SK-N-SH treated with all-trans-retinoic acid at 6 μM for 48 hours (cell line): ENCODE results near the gene FBXL13.
A peak's percentile ranks its signal among the peaks of the same experiment; 100 is the strongest.

Experiments
- ATAC-seq: fragments of 200-7000 bp; cut with Tn5 transposase; 3 replicates; pipeline ENCODE4 v1.9.1; 2020; ENCODE audit warnings: mild to moderate bottlenecking, moderate library complexity
- ARNTL ChIP-seq: fragments of 450-650 bp; formaldehyde crosslinking; IDR thresholded peaks from 2 replicates; pipeline ENCODE4 v1.5.0; 2020; ENCODE audit warnings: low read depth, mild to moderate bottlenecking, moderate library complexity, borderline replicate concordance
- BACH2 ChIP-seq: fragments of 250-450 bp; sonication (Bioruptor Pico); IDR thresholded peaks from 2 replicates; pipeline ENCODE4 v1.9.0; 2021; ENCODE audit warnings: mild to moderate bottlenecking, borderline replicate concordance
- CREB5 ChIP-seq: fragments of 250-450 bp; sonication (Bioruptor Pico); IDR thresholded peaks from 2 replicates; pipeline ENCODE4 v1.5.1; 2020; ENCODE audit warnings: low read depth, mild to moderate bottlenecking, moderate library complexity
- CSDC2 ChIP-seq: fragments of 250-450 bp; sonication (Bioruptor Pico); IDR thresholded peaks from 2 replicates; pipeline ENCODE4 v1.5.0; 2020; ENCODE audit warnings: mild to moderate bottlenecking, moderate library complexity
- CSRNP3 ChIP-seq: fragments of 250-450 bp; sonication (Bioruptor Pico); IDR thresholded peaks from 2 replicates; pipeline ENCODE4 v1.5.1; 2021; ENCODE audit warnings: mild to moderate bottlenecking, moderate library complexity
- ESRRG ChIP-seq: fragments of 250-450 bp; sonication (Bioruptor Pico); IDR thresholded peaks from 2 replicates; pipeline ENCODE4 v1.6.1; 2021; ENCODE audit warnings: mild to moderate bottlenecking
- GLIS3 ChIP-seq: fragments of 250-450 bp; sonication (Bioruptor Pico); IDR thresholded peaks from 2 replicates; pipeline ENCODE4 v1.5.0; 2020; ENCODE audit warnings: mild to moderate bottlenecking, moderate library complexity
- ISL1 ChIP-seq: fragments of 250-450 bp; sonication (Bioruptor Pico); IDR thresholded peaks from 2 replicates; pipeline ENCODE4 v2.1.2; 2022; ENCODE audit warnings: mild to moderate bottlenecking, moderate library complexity
- OSR1 ChIP-seq: fragments of 250-450 bp; sonication (Bioruptor Pico); IDR thresholded peaks from 2 replicates; pipeline ENCODE4 v1.8.0; 2022; ENCODE audit warnings: moderate library complexity, mild to moderate bottlenecking, inconsistent platforms
- PATZ1 ChIP-seq: fragments of 250-450 bp; sonication (Bioruptor Pico); IDR thresholded peaks from 2 replicates; pipeline ENCODE4 v1.8.0; 2020; ENCODE audit warnings: mild to moderate bottlenecking, moderate library complexity, borderline replicate concordance
- POU6F1 ChIP-seq: fragments of 250-450 bp; sonication (Bioruptor Pico); IDR thresholded peaks from 2 replicates; pipeline ENCODE4 v1.8.0; 2021; ENCODE audit warnings: low read depth, mild to moderate bottlenecking, moderate library complexity, borderline replicate concordance
- PPARA ChIP-seq: fragments of 250-450 bp; sonication (Bioruptor Pico); IDR thresholded peaks from 2 replicates; pipeline ENCODE4 v1.5.0; 2020; ENCODE audit warnings: mild to moderate bottlenecking, borderline replicate concordance
- RARB ChIP-seq: fragments of 250-450 bp; sonication (Bioruptor Pico); IDR thresholded peaks from 2 replicates; pipeline ENCODE4 v1.8.0; 2021; ENCODE audit warnings: mild to moderate bottlenecking, moderate library complexity
- SNAI2 ChIP-seq: fragments of 250-450 bp; sonication (Bioruptor Pico); IDR thresholded peaks from 2 replicates; pipeline ENCODE4 v1.5.0; 2020; ENCODE audit warnings: mild to moderate bottlenecking, moderate library complexity
- TCF4 ChIP-seq: fragments of 250-450 bp; sonication (Bioruptor Pico); IDR thresholded peaks from 2 replicates; pipeline ENCODE4 v1.8.0; 2021; ENCODE audit warnings: mild to moderate bottlenecking, moderate library complexity, borderline replicate concordance
- TOX ChIP-seq: fragments of 250-450 bp; sonication (Bioruptor Pico); IDR thresholded peaks from 2 replicates; pipeline ENCODE4 v1.8.0; 2021; ENCODE audit warnings: mild to moderate bottlenecking, moderate library complexity, borderline replicate concordance
- TSHZ2 ChIP-seq: fragments of 250-450 bp; sonication (Bioruptor Pico); IDR thresholded peaks from 2 replicates; pipeline ENCODE4 v1.5.0; 2020; ENCODE audit warnings: mild to moderate bottlenecking, moderate library complexity
- ZC3H10 ChIP-seq: fragments of 250-450 bp; sonication (Bioruptor Pico); IDR thresholded peaks from 2 replicates; pipeline ENCODE4 v1.5.1; 2021; ENCODE audit warnings: mild to moderate bottlenecking, moderate library complexity
- ZFP3 ChIP-seq: fragments of 250-450 bp; sonication (Bioruptor Pico); IDR thresholded peaks from 2 replicates; pipeline ENCODE4 v1.5.0; 2020; ENCODE audit warnings: mild to moderate bottlenecking, moderate library complexity
- ZFP30 ChIP-seq: fragments of 450-650 bp; formaldehyde crosslinking; IDR thresholded peaks from 2 replicates; pipeline ENCODE4 v1.5.0; 2022; ENCODE audit warnings: mild to moderate bottlenecking, moderate library complexity
- ZNF565 ChIP-seq: fragments of 450-650 bp; formaldehyde crosslinking; conservative IDR thresholded peaks from 2 replicates; pipeline ENCODE4 v1.5.0; 2020; ENCODE audit warnings: low read depth, mild to moderate bottlenecking, moderate library complexity
- ZNF70 ChIP-seq: fragments of 450-650 bp; formaldehyde crosslinking; IDR thresholded peaks from 2 replicates; pipeline ENCODE4 v1.5.0; 2020; ENCODE audit warnings: mild to moderate bottlenecking, moderate library complexity
- ZNF8 ChIP-seq: fragments of 450-650 bp; formaldehyde crosslinking; IDR thresholded peaks from 2 replicates; pipeline ENCODE4 v1.5.0; 2020; ENCODE audit warnings: mild to moderate bottlenecking, moderate library complexity

Gene FBXL13

GRCh38 chr7:102834999-102835398 is 239.6 kb downstream of the FBXL13 start:
- ATAC-seq, result peak; percentile 49
- TF ChIP-seq POU6F1 (CRISPR knock-in tag) (no peak), PATZ1 (CRISPR knock-in tag) (0 out of 2 replicates have a peak, but pooled peaks have one; percentile 17), ZFP3 (CRISPR knock-in tag) (no peak), ZFP30 (CRISPR knock-in tag) (no peak), CSRNP3 (no peak), TCF4 (CRISPR knock-in tag) (no peak), CSDC2 (CRISPR knock-in tag) (0 out of 2 replicates have a peak, but pooled peaks have one; percentile 38), TSHZ2 (CRISPR knock-in tag) (no peak), OSR1 (no peak), PPARA (CRISPR knock-in tag) (no peak), BACH2 (CRISPR knock-in tag) (no peak), ZNF8 (peak; percentile 82; the same call in 1 of the 2 replicates), ISL1 (CRISPR knock-in tag) (peak; percentile 95), CREB5 (CRISPR knock-in tag) (no peak), ARNTL (CRISPR knock-in tag) (no peak), SNAI2 (no peak), RARB (CRISPR knock-in tag) (no peak), ZC3H10 (CRISPR knock-in tag) (peak; percentile 63; the same call in 1 of the 2 replicates), ZNF565 (no peak), GLIS3 (CRISPR knock-in tag) (no peak), ESRRG (no peak), TOX (CRISPR knock-in tag) (peak; percentile 84), ZNF70 (CRISPR knock-in tag) (no peak)

- TF ChIP-seq PATZ1 (CRISPR knock-in tag) (no peak), ZFP30 (CRISPR knock-in tag) (no peak), CREB5 (CRISPR knock-in tag) (no peak), POU6F1 (CRISPR knock-in tag) (no peak), TCF4 (CRISPR knock-in tag) (no peak), ZC3H10 (CRISPR knock-in tag) (no peak), OSR1 (no peak), GLIS3 (CRISPR knock-in tag) (no peak), PPARA (CRISPR knock-in tag) (no peak), BACH2 (CRISPR knock-in tag) (no peak), ZNF70 (CRISPR knock-in tag) (no peak), ZFP3 (CRISPR knock-in tag) (no peak), SNAI2 (no peak)
- no peak for ATAC-seq
Observed at GRCh38 chr7:102834466-102834865, 240.1 kb downstream of the FBXL13 start.
